ENCODE data around the gene SOHLH2.

The SOHLH2 gene, protein sequence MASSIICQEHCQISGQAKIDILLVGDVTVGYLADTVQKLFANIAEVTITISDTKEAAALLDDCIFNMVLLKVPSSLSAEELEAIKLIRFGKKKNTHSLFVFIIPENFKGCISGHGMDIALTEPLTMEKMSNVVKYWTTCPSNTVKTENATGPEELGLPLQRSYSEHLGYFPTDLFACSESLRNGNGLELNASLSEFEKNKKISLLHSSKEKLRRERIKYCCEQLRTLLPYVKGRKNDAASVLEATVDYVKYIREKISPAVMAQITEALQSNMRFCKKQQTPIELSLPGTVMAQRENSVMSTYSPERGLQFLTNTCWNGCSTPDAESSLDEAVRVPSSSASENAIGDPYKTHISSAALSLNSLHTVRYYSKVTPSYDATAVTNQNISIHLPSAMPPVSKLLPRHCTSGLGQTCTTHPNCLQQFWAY

GRCh38 chr13:36214163-36214921 lies at the start of gene SOHLH2:
Gene SOHLH2 (minus strand): TSS chr13:36214556. CDS start chr13:36214526, 30 bp downstream.
- H3K9me3 ChIP-seq (ENCODE audit: insufficient read depth, low read depth, low read length) = no peaks in the 10 kb centered on the region
- no peaks in the 10 kb centered on the region for H3K9me2 ChIP-seq (replicated peaks; ENCODE audit: low read depth, low read length)
- no peaks in the 10 kb centered on the region for H4K20me1 ChIP-seq (ENCODE audit: insufficient read depth, low read length, poor library complexity, severe bottlenecking)
- no peaks in the 10 kb centered on the region for H3K79me2 ChIP-seq (ENCODE audit: insufficient read depth, low read length)
- no peak within 1 kb of the TSS for H2AFZ ChIP-seq (ENCODE audit: low read length)
- H3K4me3 ChIP-seq (ENCODE audit: low read length, poor library complexity, severe bottlenecking) = no peak within 1 kb of the TSS
- no peaks in the 10 kb centered on the region for H3F3A ChIP-seq (ENCODE audit: low read depth)
- H3K9ac ChIP-seq (ENCODE audit: low read depth, low read length, poor library complexity, severe bottlenecking) = no peak within 1 kb of the TSS
- H3K27me3 ChIP-seq (ENCODE audit: insufficient read depth, low read length, poor library complexity, severe bottlenecking) = no peaks in the 10 kb centered on the region
- TF ChIP-seq EZH2phosphoT487 (IDR thresholded peaks at IDR 0.05; ENCODE audit: borderline replicate concordance) = no peak
- TF ChIP-seq CTCF (conservative IDR thresholded peaks at IDR 0.05; ENCODE audit: low read length) = no peak
- no peaks in the 10 kb centered on the region for H3K36me3 ChIP-seq (ENCODE audit: insufficient read depth, low read length)
- H3K4me2 ChIP-seq (ENCODE audit: low read depth, low read length, poor library complexity, severe bottlenecking) = no peak within 1 kb of the TSS
- no peaks in the 10 kb centered on the region for H3K4me1 ChIP-seq (ENCODE audit: insufficient read depth, low read length, poor library complexity, severe bottlenecking)

GRCh38 chr13:36261976-36262375 lies 47.6 kb upstream of the SOHLH2 start:
- TF ChIP-seq CTCF (conservative IDR thresholded peaks at IDR 0.05; ENCODE audit: low read length) (no peak), EZH2phosphoT487 (IDR thresholded peaks at IDR 0.05; ENCODE audit: borderline replicate concordance) (no peak)
- H3K4me1 ChIP-seq (ENCODE audit: insufficient read depth, low read length, poor library complexity, severe bottlenecking) = no peaks in the 10 kb centered on the region
- no peak overlapping the region for H3K4me3 ChIP-seq (ENCODE audit: low read length, poor library complexity, severe bottlenecking)
- H2AFZ ChIP-seq (ENCODE audit: low read length) = no peak overlapping the region
- no peak overlapping the region for H3K9ac ChIP-seq (ENCODE audit: low read depth, low read length, poor library complexity, severe bottlenecking)
- H3K9me3 ChIP-seq (ENCODE audit: insufficient read depth, low read depth, low read length) = no peaks in the 10 kb centered on the region
- no peaks in the 10 kb centered on the region for H3F3A ChIP-seq (ENCODE audit: low read depth)
- no peaks in the 10 kb centered on the region for H3K79me2 ChIP-seq (ENCODE audit: insufficient read depth, low read length)
- H4K20me1 ChIP-seq (ENCODE audit: insufficient read depth, low read length, poor library complexity, severe bottlenecking) = no peaks in the 10 kb centered on the region
- no peak overlapping the region for H3K4me2 ChIP-seq (ENCODE audit: low read depth, low read length, poor library complexity, severe bottlenecking)
- H3K36me3 ChIP-seq (ENCODE audit: insufficient read depth, low read length) = no peaks in the 10 kb centered on the region
- no peaks in the 10 kb centered on the region for H3K9me2 ChIP-seq (replicated peaks; ENCODE audit: low read depth, low read length)
- H3K27me3 ChIP-seq (ENCODE audit: insufficient read depth, low read length, poor library complexity, severe bottlenecking) = no peaks in the 10 kb centered on the region

GRCh38 chr13:36261011-36261410 lies 46.7 kb upstream of the SOHLH2 start:
- Histone ChIP-seq H3K4me1 (ENCODE audit: insufficient read depth, low read length, poor library complexity, severe bottlenecking) (no peaks in the 10 kb centered on the region), H3K79me2 (ENCODE audit: insufficient read depth, low read length) (no peaks in the 10 kb centered on the region), H3K27me3 (ENCODE audit: insufficient read depth, low read length, poor library complexity, severe bottlenecking) (no peaks in the 10 kb centered on the region)

More at GRCh38 chr13:36261011-36261410, 46.7 kb upstream of the SOHLH2 start:
- Histone ChIP-seq H3K4me2 (ENCODE audit: low read depth, low read length, poor library complexity, severe bottlenecking) (no peak overlapping the region), H3K9me3 (ENCODE audit: insufficient read depth, low read depth, low read length) (no peaks in the 10 kb centered on the region), H3F3A (ENCODE audit: low read depth) (no peaks in the 10 kb centered on the region), H3K4me3 (ENCODE audit: low read length, poor library complexity, severe bottlenecking) (no peak overlapping the region), H3K9me2 (replicated peaks; ENCODE audit: low read depth, low read length) (no peaks in the 10 kb centered on the region), H3K36me3 (ENCODE audit: insufficient read depth, low read length) (no peaks in the 10 kb centered on the region), H3K9ac (ENCODE audit: low read depth, low read length, poor library complexity, severe bottlenecking) (no peak overlapping the region), H2AFZ (ENCODE audit: low read length) (no peak overlapping the region), H4K20me1 (ENCODE audit: insufficient read depth, low read length, poor library complexity, severe bottlenecking) (no peaks in the 10 kb centered on the region)
- TF ChIP-seq CTCF (conservative IDR thresholded peaks at IDR 0.05; ENCODE audit: low read length) (no peak), EZH2phosphoT487 (IDR thresholded peaks at IDR 0.05; ENCODE audit: borderline replicate concordance) (no peak)
